ENCODE measurements around the gene DBX2. TPM values are rescaled to one million over a fixed set of nuclear protein-coding genes. Genes with fewer than 3 reads are reported as not detected.
"Not testable (repeated sequence)": the region's sequence is repeated elsewhere in the genome, so short reads cannot be mapped to it uniquely, and the experiment has no call there.

DBX2 gene
- total RNA-seq, 2 donors from 2014 or later, result not detected

DNA sequence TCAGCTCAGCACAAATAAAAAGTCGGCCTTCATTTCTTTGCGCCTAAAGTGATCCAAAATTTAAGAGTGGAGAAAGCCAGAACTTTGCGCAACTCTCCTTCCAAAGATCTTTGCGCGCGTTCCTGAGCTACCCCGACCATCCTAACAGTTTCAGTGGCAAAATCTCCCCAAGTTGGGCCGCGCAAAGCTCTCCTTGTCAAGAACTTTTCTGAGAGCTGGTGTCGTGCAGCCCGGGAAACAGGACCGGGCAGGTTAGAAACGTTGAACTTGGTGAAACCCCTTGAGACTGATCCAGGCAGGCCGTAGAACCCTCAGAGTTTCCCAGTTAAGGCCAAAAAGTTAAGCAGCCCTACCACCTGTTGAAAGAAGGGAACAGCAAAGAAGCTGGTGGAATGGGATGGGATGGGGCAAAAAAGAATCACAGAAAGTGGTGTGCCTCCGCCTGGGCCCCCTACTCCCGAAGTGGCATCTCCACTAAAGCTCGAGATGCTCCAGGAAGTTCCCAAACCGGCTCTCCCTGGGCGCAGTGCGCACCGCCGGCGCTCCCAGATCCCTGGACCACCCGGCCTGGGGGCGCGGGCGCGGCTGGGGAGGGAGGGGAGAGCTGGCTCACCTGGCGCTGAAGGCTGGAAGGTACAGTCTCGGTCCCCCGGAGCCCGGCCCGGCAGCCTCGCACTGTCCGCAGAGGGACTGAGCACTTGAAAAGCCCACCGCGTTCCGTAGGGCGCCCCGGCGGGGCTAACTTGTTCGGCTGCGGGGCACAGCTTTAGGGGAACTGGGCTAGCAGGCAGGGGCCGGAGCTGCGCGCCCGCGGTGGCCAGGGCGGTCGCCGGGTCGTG, 768 bp downstream of the DBX2 start:
- Mint-ChIP-seq H3K4me1 (no peaks in the 10 kb centered on the region), H3K36me3 (ENCODE audit: low read depth) (no peaks in the 10 kb centered on the region), H3K4me3 (no peak overlapping the region), H3K27ac (no peak overlapping the region), H3K27me3 (peaks cover 42% of the 10 kb centered on the region), H3K9me3 (no peaks in the 10 kb centered on the region)
- ATAC-seq (replicated peaks), result no peak

- H3K27me3 Mint-ChIP-seq, result peaks cover 23% of the 10 kb centered on the region
- H3K9me3 Mint-ChIP-seq, result no peaks in the 10 kb centered on the region
- ATAC-seq (replicated peaks), result no peak
- H3K4me3 Mint-ChIP-seq, result no peak overlapping the region
- H3K27ac Mint-ChIP-seq, result no peak overlapping the region
- no peaks in the 10 kb centered on the region for H3K36me3 Mint-ChIP-seq (ENCODE audit: low read depth)
- H3K4me1 Mint-ChIP-seq, result no peaks in the 10 kb centered on the region
These were observed 8.3 kb downstream of the DBX2 start for GRCh38 chr12:45042599-45042998.

DNA sequence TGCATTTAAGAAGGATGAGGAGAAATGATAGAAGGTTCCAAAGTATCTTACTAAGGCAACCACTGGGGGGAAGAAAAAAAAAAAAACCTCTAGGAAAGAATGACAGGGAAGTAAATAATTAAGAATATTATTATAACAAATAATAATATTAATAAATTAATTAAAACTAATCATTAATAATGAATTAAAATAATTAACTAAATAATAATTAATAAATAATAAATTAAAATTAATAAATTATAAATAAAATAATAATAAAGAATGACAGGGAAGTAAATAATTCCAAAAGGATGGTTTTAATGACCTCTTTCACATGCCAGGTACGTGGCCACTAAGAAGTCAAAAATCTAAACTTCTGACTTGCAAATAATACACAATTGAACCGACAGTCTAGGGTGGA, 9.9 kb downstream of the DBX2 start:
- Mint-ChIP-seq H3K4me3 (no peak overlapping the region), H3K36me3 (ENCODE audit: low read depth) (no peaks in the 10 kb centered on the region), H3K4me1 (no peaks in the 10 kb centered on the region), H3K27me3 (peaks cover 19% of the 10 kb centered on the region), H3K27ac (no peak overlapping the region), H3K9me3 (no peaks in the 10 kb centered on the region)
- no peak for ATAC-seq (replicated peaks)

DNA sequence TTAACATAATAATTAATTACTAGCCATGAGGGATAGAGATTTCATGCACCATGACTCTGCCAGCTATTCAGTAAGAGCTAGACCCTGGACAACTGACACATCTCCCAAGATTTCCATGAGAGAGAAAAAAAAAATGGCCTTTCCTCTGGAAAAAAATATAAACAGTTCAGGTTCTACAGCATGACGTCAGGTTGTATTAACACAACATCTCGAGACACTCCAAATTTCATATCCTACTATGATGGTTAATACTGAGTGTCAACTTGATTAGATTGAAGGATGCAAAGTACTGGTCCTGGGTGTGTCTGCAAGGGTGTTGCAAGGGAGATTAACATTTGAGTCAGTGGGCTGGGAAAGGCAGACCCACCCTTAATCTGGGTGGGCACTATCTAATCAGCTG, 11.1 kb downstream of the DBX2 start:
- Mint-ChIP-seq H3K9me3 (no peaks in the 10 kb centered on the region), H3K27ac (no peak overlapping the region), H3K4me3 (no peak overlapping the region), H3K27me3 (peaks cover 24% of the 10 kb centered on the region), H3K36me3 (ENCODE audit: low read depth) (no peaks in the 10 kb centered on the region), H3K4me1 (no peaks in the 10 kb centered on the region)
- no peak for ATAC-seq (replicated peaks)

- H3K9me3 Mint-ChIP-seq, result no peaks in the 10 kb centered on the region
- no peak overlapping the region for H3K27ac Mint-ChIP-seq
- H3K36me3 Mint-ChIP-seq (ENCODE audit: low read depth), result no peaks in the 10 kb centered on the region
- H3K4me1 Mint-ChIP-seq, result no peaks in the 10 kb centered on the region
- ATAC-seq (replicated peaks), result no peak
- no peak overlapping the region for H3K4me3 Mint-ChIP-seq
- H3K27me3 Mint-ChIP-seq, result peaks cover 34% of the 10 kb centered on the region
These were observed 16.0 kb downstream of the DBX2 start for GRCh38 chr12:45034861-45035265.

DNA sequence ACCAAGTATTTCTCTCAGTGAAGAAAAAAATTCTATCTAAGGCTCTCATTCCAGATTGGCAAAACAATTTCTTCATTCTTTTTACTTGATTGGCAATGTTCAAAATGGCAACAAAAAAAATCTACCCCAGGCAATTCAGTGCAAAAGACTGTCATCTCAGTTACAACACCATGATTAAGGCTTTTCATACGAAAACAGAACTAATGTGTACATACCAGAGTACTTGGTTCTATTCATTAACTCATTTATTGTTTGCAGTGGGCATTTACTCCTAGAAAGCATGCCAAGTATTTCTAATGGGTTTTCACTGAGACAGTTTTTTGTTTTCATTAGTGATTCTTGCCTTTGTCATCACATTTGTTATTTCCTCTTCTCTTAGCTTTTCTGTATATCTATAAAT, 33.0 kb downstream of the DBX2 start:
- no peaks in the 10 kb centered on the region for H3K4me1 Mint-ChIP-seq
- peaks cover 5% of the 10 kb centered on the region for H3K9me3 Mint-ChIP-seq
- H3K27ac Mint-ChIP-seq, result no peak overlapping the region
- H3K4me3 Mint-ChIP-seq, result no peak overlapping the region
- peaks cover 10% of the 10 kb centered on the region for H3K27me3 Mint-ChIP-seq
- no peak for ATAC-seq (replicated peaks)
- no peaks in the 10 kb centered on the region for H3K36me3 Mint-ChIP-seq (ENCODE audit: low read depth)

DNA sequence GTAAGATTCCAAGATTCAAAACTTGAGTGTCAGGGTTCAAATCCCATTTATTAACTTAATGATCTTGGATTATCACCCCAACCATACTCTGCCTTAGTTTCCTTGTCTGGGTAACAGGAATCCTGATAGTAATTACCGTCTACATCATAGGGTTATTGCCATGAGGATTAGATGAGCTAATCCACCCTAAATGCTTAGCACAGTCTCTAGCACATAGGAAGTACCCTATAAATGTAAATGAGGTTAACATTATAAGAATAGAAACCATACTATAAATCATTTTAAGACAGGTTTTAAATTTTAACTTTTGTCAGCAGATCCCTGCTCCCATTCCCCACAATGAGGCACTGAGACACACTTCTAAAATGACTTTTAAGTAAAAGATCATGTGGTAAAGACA, 36.5 kb downstream of the DBX2 start:
- H3K4me1 Mint-ChIP-seq, result no peaks in the 10 kb centered on the region
- no peaks in the 10 kb centered on the region for H3K9me3 Mint-ChIP-seq
- H3K27ac Mint-ChIP-seq, result no peak overlapping the region
- no peak for ATAC-seq (replicated peaks)
- H3K4me3 Mint-ChIP-seq, result no peak overlapping the region
- peaks cover 14% of the 10 kb centered on the region for H3K27me3 Mint-ChIP-seq
- H3K36me3 Mint-ChIP-seq (ENCODE audit: low read depth), result no peaks in the 10 kb centered on the region

DNA sequence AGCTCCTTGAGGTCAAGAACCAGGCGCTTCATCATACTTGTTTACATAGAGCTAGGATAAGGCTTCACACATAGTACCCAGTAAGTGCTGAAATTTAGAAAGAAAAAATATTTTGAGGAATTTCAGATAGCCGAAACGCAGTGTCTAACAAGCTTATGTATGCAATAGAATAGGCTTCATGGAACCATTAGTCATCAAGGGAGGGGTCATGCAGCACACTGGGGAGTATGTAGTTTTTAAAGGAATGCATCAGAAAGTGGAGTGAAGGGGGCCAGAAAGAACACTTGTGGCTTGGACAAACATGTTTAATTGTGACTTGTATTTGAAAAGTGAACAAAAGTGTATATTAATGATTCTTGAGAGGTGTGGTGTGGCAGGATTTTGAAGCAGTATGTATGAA, 38.1 kb downstream of the DBX2 start:
- Mint-ChIP-seq H3K36me3 (ENCODE audit: low read depth) (no peaks in the 10 kb centered on the region), H3K4me3 (no peak overlapping the region), H3K9me3 (no peaks in the 10 kb centered on the region), H3K27ac (no peak overlapping the region), H3K4me1 (no peaks in the 10 kb centered on the region), H3K27me3 (peaks cover 21% of the 10 kb centered on the region)
- no peak for ATAC-seq (replicated peaks)

- Mint-ChIP-seq H3K9me3 (no peaks in the 10 kb centered on the region), H3K27ac (no peak overlapping the region), H3K4me1 (no peaks in the 10 kb centered on the region), H3K36me3 (ENCODE audit: low read depth) (no peaks in the 10 kb centered on the region), H3K4me3 (no peak overlapping the region), H3K27me3 (peaks cover 18% of the 10 kb centered on the region)
- ATAC-seq (replicated peaks), result no peak
These were observed 40.8 kb downstream of the DBX2 start for GRCh38 chr12:45010059-45010458.

DNA sequence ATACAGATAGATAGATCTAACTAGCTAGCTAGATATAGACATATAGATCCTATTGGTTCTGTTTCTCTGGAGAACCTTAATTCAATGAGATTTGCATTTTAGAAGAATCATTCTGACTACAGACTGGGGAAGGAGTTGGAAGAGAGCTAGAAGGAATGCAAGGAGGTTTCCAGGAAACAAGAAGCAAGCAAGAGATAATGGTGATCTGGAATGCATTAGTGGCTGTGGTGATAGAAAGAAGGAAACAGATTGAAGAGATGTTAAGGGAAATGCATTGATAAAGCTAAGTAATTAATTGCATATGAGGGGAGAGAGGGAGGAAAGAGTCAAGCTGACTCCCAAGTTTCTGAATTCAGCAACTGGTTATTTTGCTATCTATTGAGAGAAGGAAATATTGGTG, 42.7 kb downstream of the DBX2 start:
- Mint-ChIP-seq H3K9me3 (no peaks in the 10 kb centered on the region), H3K36me3 (ENCODE audit: low read depth) (no peaks in the 10 kb centered on the region), H3K27me3 (peaks cover 15% of the 10 kb centered on the region), H3K27ac (no peak overlapping the region), H3K4me3 (no peak overlapping the region), H3K4me1 (no peaks in the 10 kb centered on the region)
- ATAC-seq (replicated peaks), result no peak

GRCh38 chr12:44999355-44999754, 51.5 kb downstream of the DBX2 start:
- no peak overlapping the region for H3K27ac Mint-ChIP-seq
- H3K27me3 Mint-ChIP-seq, result peaks cover 4% of the 10 kb centered on the region
- no peaks in the 10 kb centered on the region for H3K9me3 Mint-ChIP-seq
- no peaks in the 10 kb centered on the region for H3K36me3 Mint-ChIP-seq (ENCODE audit: low read depth)
- no peak for ATAC-seq (replicated peaks)
- no peak overlapping the region for H3K4me3 Mint-ChIP-seq
- H3K4me1 Mint-ChIP-seq, result no peaks in the 10 kb centered on the region

- no peak overlapping the region for H3K4me3 Mint-ChIP-seq
- H3K9me3 Mint-ChIP-seq, result no peaks in the 10 kb centered on the region
- no peaks in the 10 kb centered on the region for H3K36me3 Mint-ChIP-seq (ENCODE audit: low read depth)
- H3K27me3 Mint-ChIP-seq, result peaks cover under 1% of the 10 kb centered on the region
- no peak overlapping the region for H3K27ac Mint-ChIP-seq
- ATAC-seq (replicated peaks), result no peak
- H3K4me1 Mint-ChIP-seq, result no peaks in the 10 kb centered on the region
These were observed 57.7 kb downstream of the DBX2 start for GRCh38 chr12:44993161-44993560.

- H3K4me3 Mint-ChIP-seq; H3K9me3 Mint-ChIP-seq; H3K27ac Mint-ChIP-seq; H3K36me3 Mint-ChIP-seq (ENCODE audit: low read depth); H3K4me1 Mint-ChIP-seq; ATAC-seq (replicated peaks): not testable (repeated sequence)
- H3K27me3 Mint-ChIP-seq, result peaks cover 11% of the 10 kb centered on the region
These were observed 66.0 kb downstream of the DBX2 start for GRCh38 chr12:44984863-44985262.

DNA sequence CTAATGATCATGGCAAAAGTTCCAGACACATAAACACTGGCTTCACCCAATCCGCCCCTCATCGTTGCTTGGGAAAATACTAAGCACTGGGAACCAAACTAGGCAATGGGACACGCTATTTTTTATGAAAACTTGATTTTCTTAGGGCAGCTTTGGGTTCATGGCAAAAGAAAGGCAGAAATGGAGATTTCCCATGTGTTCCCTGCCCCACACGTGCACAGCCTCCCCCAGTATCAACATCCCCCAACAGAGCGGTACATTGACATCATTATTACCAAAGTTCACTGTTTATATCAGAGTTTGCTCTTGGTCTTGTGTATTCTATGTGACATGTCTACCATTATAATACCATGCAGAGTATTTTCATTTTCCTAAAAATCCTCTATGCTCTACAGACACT, 71.0 kb downstream of the DBX2 start:
- Mint-ChIP-seq H3K9me3 (no peaks in the 10 kb centered on the region), H3K4me1 (no peaks in the 10 kb centered on the region), H3K27ac (no peak overlapping the region), H3K4me3 (no peak overlapping the region), H3K36me3 (ENCODE audit: low read depth) (no peaks in the 10 kb centered on the region), H3K27me3 (no peaks in the 10 kb centered on the region)
- no peak for ATAC-seq (replicated peaks)

GRCh38 chr12:44976246-44976645, 74.7 kb downstream of the DBX2 start:
- H3K36me3 Mint-ChIP-seq (ENCODE audit: low read depth), result no peaks in the 10 kb centered on the region
- ATAC-seq (replicated peaks), result no peak
- H3K27me3 Mint-ChIP-seq, result peaks cover 5% of the 10 kb centered on the region
- no peak overlapping the region for H3K27ac Mint-ChIP-seq
- H3K9me3 Mint-ChIP-seq, result no peaks in the 10 kb centered on the region
- H3K4me1 Mint-ChIP-seq, result no peaks in the 10 kb centered on the region
- no peak overlapping the region for H3K4me3 Mint-ChIP-seq
